Activated T-cell treated with anti-CD3 and anti-CD28 coated beads, Interleukin-2, amount 50 U/mL, for 4 hours (primary cell): ENCODE measurements around the gene ZMYND8. TPM values are rescaled to one million over a fixed set of nuclear protein-coding genes. Genes with fewer than 3 reads are reported as not detected.
"Not testable (repeated sequence)": the region's sequence is repeated elsewhere in the genome, so short reads cannot be mapped to it uniquely, and the experiment has no call there.

Experiments
- ATAC-seq, 2 donors: fragments of 200-7000 bp; cut with Tn5 transposase; one replicate each; pipeline ENCODE4 v1.10.0; 2021
- DNase-seq: peaks from one replicate; pipeline ENCODE4 v3.0.0-alpha.2; 2020
- H3K27me3 Mint-ChIP-seq: one replicate; pipeline ENCODE4 v1.8.0; 2021; ENCODE audit warnings: low read depth, mixed read lengths
- H3K36me3 Mint-ChIP-seq: one replicate; pipeline ENCODE4 v1.8.0; 2022; ENCODE audit warnings: mixed read lengths; ENCODE audit not compliant: insufficient read depth
- H3K4me1 Mint-ChIP-seq: one replicate; pipeline ENCODE4 v1.8.0; 2021; ENCODE audit warnings: low read depth, mixed read lengths
- H3K4me3 Mint-ChIP-seq: one replicate; pipeline ENCODE4 v1.8.0; 2021; ENCODE audit warnings: mild to moderate bottlenecking, moderate library complexity, mixed read lengths
- H3K9me3 Mint-ChIP-seq: one replicate; pipeline ENCODE4 v1.8.0; 2021; ENCODE audit warnings: mixed read lengths
- total RNA-seq, 3 donors: library from RNA; stranded (reverse); gene quantifications; one replicate each; pipeline ENCODE4 v1.2.1, GENCODE V29; 2021

Gene ZMYND8
- total RNA-seq, 3 donors from 2014 or later = 15.6 to 18.7 (median 17.5) TPM

- Mint-ChIP-seq H3K27me3 (no peaks in the 10 kb centered on the region), H3K9me3 (no peaks in the 10 kb centered on the region), H3K4me3 (no peak overlapping the region), H3K4me1 (no peaks in the 10 kb centered on the region), H3K36me3 (peaks cover 12% of the 10 kb centered on the region)
- ATAC-seq = no peak
- DNase-seq = no peak
Observed at GRCh38 chr20:47208534-47209174, 147.8 kb downstream of the ZMYND8 start.

GRCh38 chr20:47206962-47207641, 149.4 kb downstream of the ZMYND8 start:
- Mint-ChIP-seq H3K27me3 (no peaks in the 10 kb centered on the region), H3K4me3 (no peak overlapping the region), H3K4me1 (no peaks in the 10 kb centered on the region), H3K36me3 (peaks cover 12% of the 10 kb centered on the region), H3K9me3 (no peaks in the 10 kb centered on the region)
- ATAC-seq (no peak), DNase-seq (no peak)

- H3K27me3 Mint-ChIP-seq, H3K4me1 Mint-ChIP-seq, H3K4me3 Mint-ChIP-seq, H3K9me3 Mint-ChIP-seq, DNase-seq, ATAC-seq: not testable (repeated sequence)
- peaks cover 12% of the 10 kb centered on the region for H3K36me3 Mint-ChIP-seq
Observed at GRCh38 chr20:47206552-47206951, 149.9 kb downstream of the ZMYND8 start.

GRCh38 chr20:47205577-47206123, 150.8 kb downstream of the ZMYND8 start:
- no peaks in the 10 kb centered on the region for H3K9me3 Mint-ChIP-seq
- no peaks in the 10 kb centered on the region for H3K27me3 Mint-ChIP-seq
- ATAC-seq (peak in 1 of 2 donors; percentile 87), DNase-seq (peak; percentile 58)
- H3K4me1 Mint-ChIP-seq = no peaks in the 10 kb centered on the region
- H3K36me3 Mint-ChIP-seq = peaks cover 12% of the 10 kb centered on the region
- no peak overlapping the region for H3K4me3 Mint-ChIP-seq

- not testable (repeated sequence) for H3K36me3 Mint-ChIP-seq, ATAC-seq, H3K27me3 Mint-ChIP-seq, DNase-seq, H3K4me1 Mint-ChIP-seq, H3K4me3 Mint-ChIP-seq, H3K9me3 Mint-ChIP-seq
Observed at GRCh38 chr20:47204850-47205122, 151.7 kb downstream of the ZMYND8 start.

- Mint-ChIP-seq H3K4me1 (no peaks in the 10 kb centered on the region), H3K9me3 (no peaks in the 10 kb centered on the region), H3K36me3 (peaks cover 4% of the 10 kb centered on the region), H3K27me3 (no peaks in the 10 kb centered on the region), H3K4me3 (no peak overlapping the region)
- ATAC-seq = no peak
- no peak for DNase-seq
Observed at GRCh38 chr20:47204008-47204849, 152.3 kb downstream of the ZMYND8 start.

GRCh38 chr20:47202733-47203667, 153.5 kb downstream of the ZMYND8 start:
- Mint-ChIP-seq H3K4me3 (no peak overlapping the region), H3K9me3 (no peaks in the 10 kb centered on the region), H3K36me3 (no peaks in the 10 kb centered on the region), H3K27me3 (no peaks in the 10 kb centered on the region), H3K4me1 (no peaks in the 10 kb centered on the region)
- ATAC-seq (no peak), DNase-seq (no peak)

GRCh38 chr20:47201074-47201730, 155.3 kb downstream of the ZMYND8 start:
- no peaks in the 10 kb centered on the region for H3K36me3 Mint-ChIP-seq
- peaks cover 5% of the 10 kb centered on the region for H3K4me1 Mint-ChIP-seq
- ATAC-seq (no peak), DNase-seq (no peak)
- no peak overlapping the region for H3K4me3 Mint-ChIP-seq
- H3K9me3 Mint-ChIP-seq = no peaks in the 10 kb centered on the region
- peaks cover 2% of the 10 kb centered on the region for H3K27me3 Mint-ChIP-seq

- H3K36me3 Mint-ChIP-seq = no peaks in the 10 kb centered on the region
- no peak for DNase-seq
- peaks cover 6% of the 10 kb centered on the region for H3K4me1 Mint-ChIP-seq
- H3K9me3 Mint-ChIP-seq = no peaks in the 10 kb centered on the region
- ATAC-seq = no peak
- no peak overlapping the region for H3K4me3 Mint-ChIP-seq
- H3K27me3 Mint-ChIP-seq = peaks cover 5% of the 10 kb centered on the region
Observed at GRCh38 chr20:47198996-47199552, 157.4 kb downstream of the ZMYND8 start.

- H3K4me1 Mint-ChIP-seq = peaks cover 6% of the 10 kb centered on the region
- DNase-seq (no peak), ATAC-seq (peak; percentile 89 to 92)
- no peaks in the 10 kb centered on the region for H3K36me3 Mint-ChIP-seq
- peaks cover 5% of the 10 kb centered on the region for H3K27me3 Mint-ChIP-seq
- H3K9me3 Mint-ChIP-seq = no peaks in the 10 kb centered on the region
- H3K4me3 Mint-ChIP-seq = no peak overlapping the region
Observed at GRCh38 chr20:47198254-47198671, 158.2 kb downstream of the ZMYND8 start.

- Mint-ChIP-seq H3K4me1 (peaks cover 6% of the 10 kb centered on the region), H3K9me3 (no peaks in the 10 kb centered on the region), H3K36me3 (no peaks in the 10 kb centered on the region), H3K27me3 (peaks cover 11% of the 10 kb centered on the region), H3K4me3 (no peak overlapping the region)
- DNase-seq = peak; percentile 54
- peak; percentile 48 to 65 for ATAC-seq
Observed at GRCh38 chr20:47196091-47197081, 160.1 kb downstream of the ZMYND8 start.

- no peaks in the 10 kb centered on the region for H3K9me3 Mint-ChIP-seq
- peaks cover 6% of the 10 kb centered on the region for H3K4me1 Mint-ChIP-seq
- DNase-seq = no peak
- peaks cover 11% of the 10 kb centered on the region for H3K27me3 Mint-ChIP-seq
- no peaks in the 10 kb centered on the region for H3K36me3 Mint-ChIP-seq
- no peak overlapping the region for H3K4me3 Mint-ChIP-seq
- ATAC-seq = no peak
Observed at GRCh38 chr20:47195573-47195972, 160.9 kb downstream of the ZMYND8 start.
